ENCODE measurements around the gene TXLNA.

TXLNA gene

GRCh38 chr1:32186077-32186476 lies 6.6 kb downstream of the TXLNA start:
- no peak for DNase-seq

- DNase-seq, result no peak
Measured at GRCh38 chr1:32186491-32186890, 7.0 kb downstream of the TXLNA start.

- no peak for DNase-seq
Measured at GRCh38 chr1:32187850-32188249, 8.4 kb downstream of the TXLNA start.

- DNase-seq, result no peak
Measured at GRCh38 chr1:32192220-32192948, 12.9 kb downstream of the TXLNA start.

- no peak for DNase-seq
Measured at GRCh38 chr1:32194984-32195383, 15.5 kb downstream of the TXLNA start.

- no peak for DNase-seq
Measured at GRCh38 chr1:32195531-32195930, 16.1 kb downstream of the TXLNA start.

GRCh38 chr1:32195972-32196823 lies 16.7 kb downstream of the TXLNA start:
- DNase-seq, result no peak

GRCh38 chr1:32197074-32197473 lies 17.6 kb downstream of the TXLNA start:
- no peak for DNase-seq

GRCh38 chr1:32197837-32198236 lies 18.4 kb downstream of the TXLNA start:
- DNase-seq, result no peak

GRCh38 chr1:32198237-32199042 lies 19.0 kb downstream of the TXLNA start:
- no peak for DNase-seq

GRCh38 chr1:32199043-32199716 lies 19.7 kb downstream of the TXLNA start:
- DNase-seq, result no peak

GRCh38 chr1:32199717-32200072 lies 20.2 kb downstream of the TXLNA start:
- DNase-seq, result no peak

GRCh38 chr1:32200226-32201010 lies 20.9 kb downstream of the TXLNA start, which contains the start of gene CCDC28B:
CCDC28B (plus strand) TSS chr1:32200595; CDS start chr1:32201936, 1,341 bp downstream.
- DNase-seq, result peak; percentile 82

- DNase-seq, result peak; percentile 89
Measured at GRCh38 chr1:32201011-32201855, 21.8 kb downstream of the TXLNA start.

- DNase-seq, result no peak
Measured at GRCh38 chr1:32204943-32205361, 25.5 kb downstream of the TXLNA start.

- DNase-seq, result peak; percentile 94
Measured at GRCh38 chr1:32205401-32206370, 26.2 kb downstream of the TXLNA start, which contains the start of gene IQCC. IQCC (plus strand) TSS chr1:32205671; CDS start chr1:32205682, 11 bp downstream.

- DNase-seq, result no peak
Measured at GRCh38 chr1:32208469-32208868, 29.0 kb downstream of the TXLNA start.

- no peak for DNase-seq
Measured at GRCh38 chr1:32208891-32209328, 29.4 kb downstream of the TXLNA start, which contains the start of gene DCDC2B. DCDC2B (plus strand) TSS chr1:32209089; CDS start chr1:32209094, 5 bp downstream.
